OCI-LY3 (cell line): Measurements from ENCODE around the gene KCTD13.

Experiments
- H2AFZ ChIP-seq: fragments of 200-600, 300-600 bp; shearing (Covaris generic); 2 replicates; pipeline ENCODE4 v1.6.0; 2014; ENCODE audit warnings: antibody characterized with exemption, low read depth, low read length
- H3K27ac ChIP-seq: fragments of 200-600, 300-600 bp; sonication (generic); 2 replicates; pipeline ENCODE4 v1.5.1; 2014; ENCODE audit warnings: mild to moderate bottlenecking, low read length, moderate library complexity, mixed read lengths
- H3K27me3 ChIP-seq: fragments of 200-600, 300-600 bp; sonication (generic); 2 replicates; pipeline ENCODE4 v1.6.1; 2014; ENCODE audit warnings: low read depth, low read length, mixed read lengths
- H3K36me3 ChIP-seq: fragments of 200-600, 300-600 bp; sonication (generic); replicated peaks from 2 replicates; pipeline ENCODE3; 2014; ENCODE audit warnings: low read depth, low read length, mixed read lengths
- H3K4me1 ChIP-seq: fragments of 300-600, 200-600 bp; sonication (generic); 2 replicates; pipeline ENCODE4 v1.6.1; 2014; ENCODE audit warnings: low read length, mixed read lengths
- H3K4me2 ChIP-seq: fragments of 200-600, 300-600 bp; sonication (generic); 2 replicates; pipeline ENCODE4 v1.6.1; 2014; ENCODE audit warnings: low read length, mixed read lengths
- H3K4me3 ChIP-seq: fragments of 300-600, 200-600 bp; sonication (generic); 2 replicates; pipeline ENCODE4 v1.5.1; 2014; ENCODE audit warnings: antibody characterized with exemption, mild to moderate bottlenecking, low read length, moderate library complexity
- H3K79me2 ChIP-seq: fragments of 300-600, 200-600 bp; shearing (Covaris generic); 2 replicates; pipeline ENCODE4 v1.6.1; 2014; ENCODE audit warnings: mild to moderate bottlenecking, low read length, mixed read lengths
- H3K9ac ChIP-seq: fragments of 300-600, 200-600 bp; shearing (Covaris generic); 2 replicates; pipeline ENCODE4 v1.6.0; 2014; ENCODE audit warnings: mild to moderate bottlenecking, low read length, moderate library complexity
- H3K9me3 ChIP-seq: fragments of 200-600, 300-600 bp; shearing (Covaris generic); 2 replicates; pipeline ENCODE4 v1.6.1; 2014; ENCODE audit warnings: low read length, mixed read lengths; ENCODE audit not compliant: insufficient read depth
- H4K20me1 ChIP-seq: fragments of 200-600, 300-600 bp; sonication (generic); 2 replicates; pipeline ENCODE4 v1.6.1; 2016; ENCODE audit warnings: low read length, mixed read lengths; ENCODE audit not compliant: insufficient read depth
- EZH2phosphoT487 ChIP-seq: fragments of 200-600 bp; shearing (Covaris generic); IDR thresholded peaks from 2 replicates; pipeline ENCODE4 v1.6.1; 2018; ENCODE audit warnings: antibody characterized with exemption, mixed run types, low read depth
- TF ChIP-seq, protein P1 (sequence below): fragments of 200-600, 300-600 bp; sonication (generic); IDR thresholded peaks from 2 replicates; pipeline ENCODE4 v1.5.1; 2014; ENCODE audit warnings: antibody characterized with exemption, low read length, low read depth

Gene KCTD13

GRCh38 chr16:29900888-29901606 lies 25.0 kb downstream of the KCTD13 start:
- no peak overlapping the region for H3K4me3 ChIP-seq

DNA sequence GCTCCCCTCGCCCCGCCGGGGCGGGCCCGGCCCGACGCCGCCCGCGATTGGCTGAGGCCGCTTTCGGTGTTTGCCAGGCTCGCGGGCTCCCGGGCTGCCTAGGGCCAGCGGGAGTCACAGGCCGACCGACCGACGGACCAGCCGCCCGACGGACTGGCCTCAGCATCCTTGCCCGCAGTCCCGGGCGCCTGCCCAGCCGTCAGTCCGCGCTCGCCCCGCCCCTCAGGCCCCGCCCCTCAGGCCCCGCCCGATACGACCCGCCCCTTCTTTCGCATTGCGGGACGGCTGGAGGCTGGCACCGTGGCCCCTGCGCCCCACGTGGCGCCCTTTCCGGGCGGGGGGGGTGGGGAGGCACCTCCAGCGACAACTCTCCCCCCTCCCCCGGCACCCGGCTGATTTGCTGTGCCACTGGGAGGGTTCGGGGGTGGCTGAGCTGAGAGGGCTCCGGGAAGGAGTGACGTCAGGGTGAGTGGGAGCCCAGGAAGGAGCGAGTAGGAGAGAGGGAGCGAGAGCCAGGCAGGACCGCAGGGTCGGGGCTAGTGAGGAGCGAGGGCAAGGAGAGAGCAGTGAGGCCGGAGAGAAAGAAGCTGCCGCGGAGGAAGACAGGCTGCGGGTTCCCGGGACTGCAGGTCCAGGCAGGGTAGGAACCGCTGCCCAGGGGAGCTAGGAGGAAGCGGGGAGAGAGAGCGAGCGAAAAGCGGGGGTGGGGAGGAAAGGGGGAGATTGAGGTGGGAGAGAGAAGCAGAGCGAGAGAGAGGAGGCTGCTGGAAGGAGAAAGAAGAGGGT lies 25.7 kb downstream of the KCTD13 start, which contains the start of gene ASPHD1:
TSS of gene ASPHD1 (plus strand) at position 387 of the 786 bp plus-strand sequence. CDS start 484 bp downstream, outside the sequence.
- Histone ChIP-seq H3K4me1 (no peaks in the 10 kb centered on the region; the same call in 1 of the 2 replicates), H3K4me3 (peak within 1 kb of the TSS; percentile 78), H3K79me2 (no peaks in the 10 kb centered on the region), H2AFZ (no peak within 1 kb of the TSS), H4K20me1 (peaks cover 3% of the 10 kb centered on the region), H3K4me2 (peak within 1 kb of the TSS; percentile 54), H3K36me3 (no peaks in the 10 kb centered on the region), H3K9me3 (no peaks in the 10 kb centered on the region), H3K27ac (no peak within 1 kb of the TSS), H3K9ac (no peak within 1 kb of the TSS), H3K27me3 (peaks cover 8% of the 10 kb centered on the region)
- no peak for TF ChIP-seq EZH2phosphoT487
- TF ChIP-seq, protein P1, sequence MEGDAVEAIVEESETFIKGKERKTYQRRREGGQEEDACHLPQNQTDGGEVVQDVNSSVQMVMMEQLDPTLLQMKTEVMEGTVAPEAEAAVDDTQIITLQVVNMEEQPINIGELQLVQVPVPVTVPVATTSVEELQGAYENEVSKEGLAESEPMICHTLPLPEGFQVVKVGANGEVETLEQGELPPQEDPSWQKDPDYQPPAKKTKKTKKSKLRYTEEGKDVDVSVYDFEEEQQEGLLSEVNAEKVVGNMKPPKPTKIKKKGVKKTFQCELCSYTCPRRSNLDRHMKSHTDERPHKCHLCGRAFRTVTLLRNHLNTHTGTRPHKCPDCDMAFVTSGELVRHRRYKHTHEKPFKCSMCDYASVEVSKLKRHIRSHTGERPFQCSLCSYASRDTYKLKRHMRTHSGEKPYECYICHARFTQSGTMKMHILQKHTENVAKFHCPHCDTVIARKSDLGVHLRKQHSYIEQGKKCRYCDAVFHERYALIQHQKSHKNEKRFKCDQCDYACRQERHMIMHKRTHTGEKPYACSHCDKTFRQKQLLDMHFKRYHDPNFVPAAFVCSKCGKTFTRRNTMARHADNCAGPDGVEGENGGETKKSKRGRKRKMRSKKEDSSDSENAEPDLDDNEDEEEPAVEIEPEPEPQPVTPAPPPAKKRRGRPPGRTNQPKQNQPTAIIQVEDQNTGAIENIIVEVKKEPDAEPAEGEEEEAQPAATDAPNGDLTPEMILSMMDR, result no peak

More at GRCh38 chr16:29900888-29901606, 25.0 kb downstream of the KCTD13 start:
- H4K20me1 ChIP-seq, result peaks cover 3% of the 10 kb centered on the region
- no peaks in the 10 kb centered on the region for H3K9me3 ChIP-seq
- H3K4me2 ChIP-seq, result no peak overlapping the region
- no peak overlapping the region for H3K27ac ChIP-seq
- no peaks in the 10 kb centered on the region for H3K36me3 ChIP-seq
- no peak overlapping the region for H3K9ac ChIP-seq
- H3K4me1 ChIP-seq, result no peaks in the 10 kb centered on the region; the same call in 1 of the 2 replicates
- TF ChIP-seq, protein P1, result no peak
- TF ChIP-seq EZH2phosphoT487, result no peak
- H3K27me3 ChIP-seq, result peaks cover 4% of the 10 kb centered on the region; the same call in 1 of the 2 replicates
- H3K79me2 ChIP-seq, result no peaks in the 10 kb centered on the region
- no peak overlapping the region for H2AFZ ChIP-seq

DNA sequence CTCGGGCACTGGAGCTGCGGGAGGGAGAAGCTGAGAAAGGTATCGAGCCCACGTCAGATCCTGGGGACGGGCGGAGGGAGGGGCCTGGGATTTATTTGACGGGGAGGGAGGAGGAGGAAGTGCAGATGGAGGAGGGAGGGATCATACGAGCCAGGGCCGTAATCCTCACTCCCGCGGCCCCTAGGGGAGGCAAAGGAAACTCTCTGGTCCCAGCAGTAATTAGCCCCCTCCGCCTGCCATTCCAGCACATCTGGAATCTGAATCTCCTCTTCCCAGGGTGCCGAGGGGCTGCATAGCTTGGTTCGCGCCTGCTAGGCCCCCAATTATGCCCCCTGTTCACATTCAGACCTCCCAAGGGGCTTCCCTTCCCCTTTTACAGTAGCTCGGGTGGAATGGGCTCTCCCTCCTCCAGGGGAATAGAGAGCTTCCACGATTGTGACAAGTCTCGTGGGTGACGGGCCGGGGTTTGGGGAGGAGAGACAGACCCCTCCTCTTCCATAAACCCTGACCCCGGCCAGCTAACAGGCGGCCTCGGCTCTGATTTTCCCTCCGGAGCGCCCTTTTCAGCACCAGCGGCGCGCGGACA lies 26.4 kb downstream of the KCTD13 start, which contains the start of gene SEZ6L2:
TSS of gene SEZ6L2 (minus strand) at position 35 of the 586 bp plus-strand sequence. CDS start 531 bp downstream, outside the sequence.
- no peaks in the 10 kb centered on the region for H3K79me2 ChIP-seq
- H3K9ac ChIP-seq, result no peak within 1 kb of the TSS
- TF ChIP-seq, protein P1, result no peak
- TF ChIP-seq EZH2phosphoT487, result no peak
- peaks cover 3% of the 10 kb centered on the region for H4K20me1 ChIP-seq
- peak within 1 kb of the TSS; percentile 78 for H3K4me3 ChIP-seq
- H3K4me2 ChIP-seq, result peak within 1 kb of the TSS; percentile 54
- H3K4me1 ChIP-seq, result no peaks in the 10 kb centered on the region; the same call in 1 of the 2 replicates
- no peaks in the 10 kb centered on the region for H3K9me3 ChIP-seq
- H2AFZ ChIP-seq, result no peak within 1 kb of the TSS
- H3K36me3 ChIP-seq, result no peaks in the 10 kb centered on the region
- no peak within 1 kb of the TSS for H3K27ac ChIP-seq
- H3K27me3 ChIP-seq, result peaks cover 8% of the 10 kb centered on the region
